ENCODE results near the gene SYNE1.

The SYNE1 gene

GRCh38 chr6:152236370-152237097, 400.6 kb downstream of the SYNE1 start:
- no peak for DNase-seq (ENCODE audit: low read depth, low spot score)

GRCh38 chr6:152233547-152234320, 403.4 kb downstream of the SYNE1 start:
- DNase-seq (ENCODE audit: low read depth, low spot score), result no peak

GRCh38 chr6:152232501-152233151, 404.5 kb downstream of the SYNE1 start:
- DNase-seq (ENCODE audit: low read depth, low spot score), result no peak

- DNase-seq (ENCODE audit: low read depth, low spot score), result no peak
Observed at GRCh38 chr6:152229330-152229729, 407.8 kb downstream of the SYNE1 start.

- DNase-seq (ENCODE audit: low read depth, low spot score), result no peak
Observed at GRCh38 chr6:152226119-152226518, 411.0 kb downstream of the SYNE1 start.

GRCh38 chr6:152225241-152225934, 411.8 kb downstream of the SYNE1 start:
- DNase-seq (ENCODE audit: low read depth, low spot score), result no peak

- DNase-seq (ENCODE audit: low read depth, low spot score), result no peak
Observed at GRCh38 chr6:152223636-152224035, 413.5 kb downstream of the SYNE1 start.

- no peak for DNase-seq (ENCODE audit: low read depth, low spot score)
Observed at GRCh38 chr6:152221806-152222628, 415.1 kb downstream of the SYNE1 start.

GRCh38 chr6:152220786-152221185, 416.4 kb downstream of the SYNE1 start:
- no peak for DNase-seq (ENCODE audit: low read depth, low spot score)

GRCh38 chr6:152218887-152219286, 418.3 kb downstream of the SYNE1 start:
- DNase-seq (ENCODE audit: low read depth, low spot score), result no peak

GRCh38 chr6:152212437-152212836, 424.7 kb downstream of the SYNE1 start:
- DNase-seq (ENCODE audit: low read depth, low spot score), result no peak

GRCh38 chr6:152209211-152209610, 428.0 kb downstream of the SYNE1 start:
- DNase-seq (ENCODE audit: low read depth, low spot score), result no peak

- DNase-seq (ENCODE audit: low read depth, low spot score), result no peak
Observed at GRCh38 chr6:152207915-152208714, 429.0 kb downstream of the SYNE1 start.

GRCh38 chr6:152206072-152206818, 430.9 kb downstream of the SYNE1 start:
- DNase-seq (ENCODE audit: low read depth, low spot score), result no peak

GRCh38 chr6:152204591-152204990, 432.6 kb downstream of the SYNE1 start:
- DNase-seq (ENCODE audit: low read depth, low spot score), result no peak

GRCh38 chr6:152201120-152201519, 436.0 kb downstream of the SYNE1 start:
- no peak for DNase-seq (ENCODE audit: low read depth, low spot score)

GRCh38 chr6:152195896-152196295, 441.3 kb downstream of the SYNE1 start:
- DNase-seq (ENCODE audit: low read depth, low spot score), result no peak

GRCh38 chr6:152189736-152190135, 447.4 kb downstream of the SYNE1 start:
- DNase-seq (ENCODE audit: low read depth, low spot score), result no peak

- no peak for DNase-seq (ENCODE audit: low read depth, low spot score)
Observed at GRCh38 chr6:152188011-152188410, 449.2 kb downstream of the SYNE1 start.

- DNase-seq (ENCODE audit: low read depth, low spot score), result no peak
Observed at GRCh38 chr6:152186840-152187239, 450.3 kb downstream of the SYNE1 start.

All from smooth muscle cell of the brain vasculature (primary cell).